HG02852 (cell line): ENCODE results near the gene ORAI1.
"Not testable (repeated sequence)": the region's sequence is repeated elsewhere in the genome, so short reads cannot be mapped to it uniquely, and the experiment has no call there.

Experiments used
- ATAC-seq: cut with Tn5 transposase; IDR thresholded peaks from one replicate; pipeline ENCODE4 v1.9.1; 2021; ENCODE audit warnings: mild to moderate bottlenecking, moderate library complexity; ENCODE audit not compliant: unreplicated experiment

The ORAI1 gene

GRCh38 chr12:121603581-121603980 lies 22.7 kb upstream of the ORAI1 start:
- ATAC-seq: no peak

- no peak for ATAC-seq
These were observed 18.0 kb upstream of the ORAI1 start for GRCh38 chr12:121608301-121608700.

GRCh38 chr12:121610239-121611149 lies 15.8 kb upstream of the ORAI1 start:
- ATAC-seq: no peak

GRCh38 chr12:121611306-121611705 lies 15.0 kb upstream of the ORAI1 start:
- ATAC-seq: no peak

GRCh38 chr12:121613462-121613861 lies 12.9 kb upstream of the ORAI1 start:
- ATAC-seq: no peak

GRCh38 chr12:121614872-121615467 lies 11.4 kb upstream of the ORAI1 start:
- no peak for ATAC-seq

- no peak for ATAC-seq
These were observed 7.6 kb upstream of the ORAI1 start for GRCh38 chr12:121618659-121619233.

- no peak for ATAC-seq
These were observed 5.9 kb upstream of the ORAI1 start for GRCh38 chr12:121620333-121620891.

- ATAC-seq: peak; percentile 35
These were observed 717 bp downstream of the ORAI1 start for GRCh38 chr12:121626853-121627640.

- ATAC-seq: no peak
These were observed 1.7 kb downstream of the ORAI1 start for GRCh38 chr12:121628037-121628436.

GRCh38 chr12:121628536-121628935 lies 2.2 kb downstream of the ORAI1 start:
- ATAC-seq: no peak

GRCh38 chr12:121630791-121631355 lies 4.5 kb downstream of the ORAI1 start:
- no peak for ATAC-seq

- ATAC-seq: no peak
These were observed 6.0 kb downstream of the ORAI1 start for GRCh38 chr12:121632069-121632970.

- ATAC-seq: not testable (repeated sequence)
These were observed 7.5 kb downstream of the ORAI1 start for GRCh38 chr12:121633833-121634196.

- ATAC-seq: no peak
These were observed 8.5 kb downstream of the ORAI1 start for GRCh38 chr12:121634836-121635235.

- ATAC-seq: no peak
These were observed 11.0 kb downstream of the ORAI1 start for GRCh38 chr12:121637231-121637914.

GRCh38 chr12:121638298-121639202 lies 12.2 kb downstream of the ORAI1 start:
- no peak for ATAC-seq

GRCh38 chr12:121641343-121641630 lies 15.0 kb downstream of the ORAI1 start:
- ATAC-seq: no peak
